Measurements from ENCODE around the gene FSTL5.

Gene FSTL5

GRCh38 chr4:161540265-161540664 lies 623.5 kb downstream of the FSTL5 start:
- no peak for DNase-seq (ENCODE audit: low spot score)
- no peak for TF ChIP-seq CTCF (IDR thresholded peaks at IDR 0.05; ENCODE audit: extremely low read depth, missing control alignments)

GRCh38 chr4:161538941-161539340 lies 624.9 kb downstream of the FSTL5 start:
- DNase-seq (ENCODE audit: low spot score), result no peak
- TF ChIP-seq CTCF (IDR thresholded peaks at IDR 0.05; ENCODE audit: extremely low read depth, missing control alignments), result no peak

- no peak for TF ChIP-seq CTCF (IDR thresholded peaks at IDR 0.05; ENCODE audit: extremely low read depth, missing control alignments)
- DNase-seq (ENCODE audit: low spot score), result no peak
These were observed 633.1 kb downstream of the FSTL5 start for GRCh38 chr4:161530710-161531109.

GRCh38 chr4:161525121-161525520 lies 638.7 kb downstream of the FSTL5 start:
- no peak for TF ChIP-seq CTCF (IDR thresholded peaks at IDR 0.05; ENCODE audit: extremely low read depth, missing control alignments)

GRCh38 chr4:161522031-161522430 lies 641.8 kb downstream of the FSTL5 start:
- no peak for TF ChIP-seq CTCF (IDR thresholded peaks at IDR 0.05; ENCODE audit: extremely low read depth, missing control alignments)
- no peak for DNase-seq (ENCODE audit: low spot score)

More at GRCh38 chr4:161525121-161525520, 638.7 kb downstream of the FSTL5 start:
- no peak for DNase-seq (ENCODE audit: low spot score)

- no peak for TF ChIP-seq CTCF (IDR thresholded peaks at IDR 0.05; ENCODE audit: extremely low read depth, missing control alignments)
- DNase-seq (ENCODE audit: low spot score), result no peak
These were observed 644.2 kb downstream of the FSTL5 start for GRCh38 chr4:161519611-161520010.

GRCh38 chr4:161517941-161518340 lies 645.9 kb downstream of the FSTL5 start:
- no peak for TF ChIP-seq CTCF (IDR thresholded peaks at IDR 0.05; ENCODE audit: extremely low read depth, missing control alignments)
- no peak for DNase-seq (ENCODE audit: low spot score)

All from GM20000 (cell line).